PC-3 (cell line): ENCODE data around the gene ATOH1. TPM values are rescaled to one million over a fixed set of nuclear protein-coding genes. Genes with fewer than 3 reads are reported as not detected.

Experiments
- ATAC-seq: fragments of 200-7000 bp; cut with Tn5 transposase; 2 replicates; pipeline ENCODE4 v1.9.1; 2020; ENCODE audit warnings: mild to moderate bottlenecking, moderate library complexity
- BruUV-seq: library from RNA; stranded (reverse); fragments of 400-500 nt; replicated peaks from 2 replicates; lab custom pipeline; 2021; lab: Mats Ljungman, UMichigan
- CTCF ChIA-PET: fragments of 300-600 bp; sonication (Branson Sonifier 250); formaldehyde crosslinking; loops from one replicate; lab custom pipeline; 2022; ENCODE audit warnings: antibody characterized with exemption; lab: Charles Lee
- POLR2A ChIA-PET: fragments of 300-600 bp; sonication (Branson Sonifier 250); formaldehyde crosslinking; loops from one replicate; lab custom pipeline; 2022; ENCODE audit warnings: antibody characterized with exemption; ENCODE audit not compliant: unreplicated experiment; lab: Charles Lee
- DNase-seq: peaks from one replicate; pipeline ENCODE4 v3.0.0-alpha.2; 2015
- H2AFZ ChIP-seq: fragments of 300-600 bp; sonication (generic); 2 replicates; pipeline ENCODE4 v1.6.0; 2016; ENCODE audit warnings: antibody characterized with exemption, low read length
- H3F3A ChIP-seq: fragments of 300-600 bp; sonication (generic); one replicate; pipeline ENCODE4 v1.6.0; 2017; ENCODE audit warnings: antibody characterized with exemption, low read length, control low read depth, mild to moderate bottlenecking; ENCODE audit not compliant: unreplicated experiment
- H3K27ac ChIP-seq: fragments of 300-600 bp; sonication (generic); 2 replicates; pipeline ENCODE4 v1.5.1; 2016; ENCODE audit warnings: mild to moderate bottlenecking, low read length
- H3K27me3 ChIP-seq: fragments of 300-600 bp; sonication (generic); 2 replicates; pipeline ENCODE4 v1.6.1; 2016; ENCODE audit warnings: low read length, mixed read lengths
- H3K36me3 ChIP-seq: fragments of 300-600 bp; sonication (generic); 2 replicates; pipeline ENCODE4 v1.6.1; 2016; ENCODE audit warnings: low read depth, mixed run types, low read length, mixed read lengths
- H3K4me1 ChIP-seq: fragments of 300-600 bp; sonication (generic); 2 replicates; pipeline ENCODE4 v1.5.1; 2016; ENCODE audit warnings: low read length; ENCODE audit not compliant: insufficient read depth
- H3K4me2 ChIP-seq: fragments of 300-600 bp; sonication (generic); 2 replicates; pipeline ENCODE4 v1.6.0; 2016; ENCODE audit warnings: low read length
- H3K4me3 ChIP-seq: fragments of 300-600 bp; sonication (generic); 2 replicates; pipeline ENCODE4 v1.5.1; 2016; ENCODE audit warnings: mild to moderate bottlenecking, low read length, mixed read lengths
- H3K79me2 ChIP-seq: fragments of 300-600 bp; sonication (generic); 2 replicates; pipeline ENCODE4 v1.6.1; 2017; ENCODE audit warnings: low read length, mixed read lengths
- H3K9ac ChIP-seq: fragments of 300-600 bp; sonication (generic); 2 replicates; pipeline ENCODE4 v1.6.0; 2016; ENCODE audit warnings: mild to moderate bottlenecking, low read length
- H3K9me2 ChIP-seq: fragments of 300-600 bp; sonication (generic); replicated peaks from 2 replicates; pipeline ENCODE4 v1.6.1; 2016; ENCODE audit warnings: mixed run types, low read length, mixed read lengths
- H3K9me3 ChIP-seq: fragments of 300-600 bp; sonication (generic); 2 replicates; pipeline ENCODE4 v1.6.1; 2016; ENCODE audit warnings: low read length, mixed read lengths
- H4K20me1 ChIP-seq: fragments of 300-600 bp; sonication (generic); 2 replicates; pipeline ENCODE4 v1.6.1; 2016; ENCODE audit warnings: low read length, mixed read lengths
- EZH2 ChIP-seq: fragments of 300-600 bp; sonication (generic); IDR thresholded peaks from one replicate; pipeline ENCODE4 v1.6.1; 2017; ENCODE audit warnings: antibody characterized with exemption, mild to moderate bottlenecking, low read length; ENCODE audit not compliant: unreplicated experiment
- EZH2phosphoT487 ChIP-seq: fragments of 300-600 bp; sonication (generic); IDR thresholded peaks from 2 replicates; pipeline ENCODE4 v1.6.1; 2018; ENCODE audit warnings: mild to moderate bottlenecking, antibody characterized with exemption, low read length, borderline replicate concordance
- intact Hi-C: fragments of 100-400 bp; cut with micrococcal nuclease; formaldehyde crosslinking; loops from 2 replicates; pipeline ENCODE4 v1.9.0; 2023
- total RNA-seq: library from RNA; depleted of rRNA; stranded (reverse); fragments of >200 nt; gene quantifications from 2 replicates; pipeline ENCODE4 v1.2.3, GENCODE V29; 2014
- TF ChIP-seq, protein P1 (sequence below): fragments of 300-600 bp; sonication (generic); conservative IDR thresholded peaks from 2 replicates; pipeline ENCODE4 v1.5.1; 2017; ENCODE audit warnings: antibody characterized with exemption, low read depth, mild to moderate bottlenecking, low read length

Gene ATOH1
- total RNA-seq, 1 experiment from 2014 or later: not detected

DNA sequence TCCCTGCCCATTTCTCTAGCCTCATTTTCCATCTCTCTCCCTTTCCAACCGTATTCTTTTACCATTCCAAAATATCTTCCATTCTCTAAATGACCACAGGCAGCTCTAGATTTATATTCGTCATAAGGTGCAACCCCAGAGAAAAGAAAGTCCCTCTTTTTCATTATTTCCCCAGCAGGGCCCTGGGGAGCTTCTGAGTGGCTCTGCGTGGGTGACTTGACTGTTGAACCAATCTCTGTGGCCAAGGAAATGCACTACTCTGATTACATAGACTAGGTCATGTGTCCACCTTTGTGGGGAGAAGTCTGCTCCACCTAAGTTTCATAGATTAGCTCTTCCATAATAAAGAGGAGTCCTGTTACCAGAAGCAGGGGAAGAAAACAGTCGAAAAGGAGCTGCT is 51.4 kb downstream of the ATOH1 start:
- H3K27me3 ChIP-seq: peaks cover 47% of the 10 kb centered on the region
- ChIA-PET CTCF (no interaction called here), POLR2A (no interaction called here)
- no peak for DNase-seq
- no peaks in the 10 kb centered on the region for H3K9me2 ChIP-seq
- H2AFZ ChIP-seq: no peak overlapping the region
- no peaks in the 10 kb centered on the region for H3K36me3 ChIP-seq
- no peaks in the 10 kb centered on the region for H3K9me3 ChIP-seq
- H3K4me3 ChIP-seq: no peak overlapping the region
- no peak overlapping the region for H3K27ac ChIP-seq
- no peaks in the 10 kb centered on the region for H3K4me1 ChIP-seq
- TF ChIP-seq, protein P1, sequence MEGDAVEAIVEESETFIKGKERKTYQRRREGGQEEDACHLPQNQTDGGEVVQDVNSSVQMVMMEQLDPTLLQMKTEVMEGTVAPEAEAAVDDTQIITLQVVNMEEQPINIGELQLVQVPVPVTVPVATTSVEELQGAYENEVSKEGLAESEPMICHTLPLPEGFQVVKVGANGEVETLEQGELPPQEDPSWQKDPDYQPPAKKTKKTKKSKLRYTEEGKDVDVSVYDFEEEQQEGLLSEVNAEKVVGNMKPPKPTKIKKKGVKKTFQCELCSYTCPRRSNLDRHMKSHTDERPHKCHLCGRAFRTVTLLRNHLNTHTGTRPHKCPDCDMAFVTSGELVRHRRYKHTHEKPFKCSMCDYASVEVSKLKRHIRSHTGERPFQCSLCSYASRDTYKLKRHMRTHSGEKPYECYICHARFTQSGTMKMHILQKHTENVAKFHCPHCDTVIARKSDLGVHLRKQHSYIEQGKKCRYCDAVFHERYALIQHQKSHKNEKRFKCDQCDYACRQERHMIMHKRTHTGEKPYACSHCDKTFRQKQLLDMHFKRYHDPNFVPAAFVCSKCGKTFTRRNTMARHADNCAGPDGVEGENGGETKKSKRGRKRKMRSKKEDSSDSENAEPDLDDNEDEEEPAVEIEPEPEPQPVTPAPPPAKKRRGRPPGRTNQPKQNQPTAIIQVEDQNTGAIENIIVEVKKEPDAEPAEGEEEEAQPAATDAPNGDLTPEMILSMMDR: no peak
- no peak for TF ChIP-seq EZH2phosphoT487
- TF ChIP-seq EZH2: no peak
- no peak overlapping the region for H3K9ac ChIP-seq
- no peaks in the 10 kb centered on the region for H3K79me2 ChIP-seq
- no peak for ATAC-seq
- H3F3A ChIP-seq: no peaks in the 10 kb centered on the region
- intact Hi-C loops: no loop called here
- BruUV-seq: no TSS peak
- H3K4me2 ChIP-seq: no peak overlapping the region
- H4K20me1 ChIP-seq: no peaks in the 10 kb centered on the region
